BE2C (cell line): Measurements from ENCODE around the gene SELENOT. TPM values are rescaled to one million over a fixed set of nuclear protein-coding genes. Genes with fewer than 3 reads are reported as not detected.

Source experiments
- DNase-seq: peaks from one replicate; pipeline ENCODE4 v3.0.0-alpha.2; 2020
- H3K27me3 ChIP-seq: fragments of 250-450 bp; sonication (Bioruptor Pico); 2 replicates; pipeline ENCODE4 v1.5.1; 2020; ENCODE audit warnings: mild to moderate bottlenecking
- H3K36me3 ChIP-seq: fragments of 250-450 bp; sonication (Bioruptor Pico); 2 replicates; pipeline ENCODE4 v1.5.1; 2020; ENCODE audit warnings: mild to moderate bottlenecking
- H3K4me1 ChIP-seq: fragments of 250-450 bp; sonication (Bioruptor Pico); 2 replicates; pipeline ENCODE4 v1.5.1; 2020
- H3K4me3 ChIP-seq: 2 replicates; pipeline ENCODE4 v1.5.1; 2011; ENCODE audit warnings: low read depth, low read length
- H3K9me3 ChIP-seq: fragments of 250-450 bp; sonication (Bioruptor Pico); 2 replicates; pipeline ENCODE4 v1.5.1; 2020
- CTCF ChIP-seq: IDR thresholded peaks from 2 replicates; pipeline ENCODE4 v1.5.1; 2012; ENCODE audit warnings: mild to moderate bottlenecking, low read depth, low read length
- polyA plus RNA-seq: library from polyadenylated mRNA; unstranded; fragments of >200 nt; gene quantifications from one replicate; pipeline ENCODE4 v1.2.1, GENCODE V29; 2012; ENCODE audit warnings: low read depth, missing spikeins; ENCODE audit not compliant: insufficient read length, insufficient read depth

SELENOT gene
- polyA plus RNA-seq = 78.9 TPM

GRCh38 chr3:150603153-150603979 is at the start of gene SELENOT:
SELENOT (plus strand) TSS chr3:150603321; CDS start chr3:150603363, 42 bp downstream.
- peak; percentile 22; the same call in 1 of the 2 replicates for TF ChIP-seq CTCF
- Histone ChIP-seq H3K4me1 (no peaks in the 10 kb centered on the region; the same call in 1 of the 2 replicates), H3K9me3 (no peaks in the 10 kb centered on the region), H3K4me3 (peak within 1 kb of the TSS; percentile 88), H3K27me3 (no peaks in the 10 kb centered on the region), H3K36me3 (peaks cover 6% of the 10 kb centered on the region)
- peak; percentile 96 for DNase-seq

GRCh38 chr3:150555859-150556436 is 47.2 kb upstream of the SELENOT start:
- Histone ChIP-seq H3K9me3 (no peaks in the 10 kb centered on the region), H3K36me3 (peaks cover 53% of the 10 kb centered on the region), H3K4me1 (no peaks in the 10 kb centered on the region), H3K27me3 (no peaks in the 10 kb centered on the region), H3K4me3 (no peak overlapping the region)
- no peak for TF ChIP-seq CTCF
- no peak for DNase-seq

- DNase-seq = no peak
- no peak overlapping the region for H3K4me3 ChIP-seq
- no peaks in the 10 kb centered on the region for H3K4me1 ChIP-seq
- H3K27me3 ChIP-seq = no peaks in the 10 kb centered on the region
- H3K9me3 ChIP-seq = no peaks in the 10 kb centered on the region
- H3K36me3 ChIP-seq = peaks cover 60% of the 10 kb centered on the region
- TF ChIP-seq CTCF = no peak
These were observed 46.3 kb upstream of the SELENOT start for GRCh38 chr3:150556792-150557191.

GRCh38 chr3:150557725-150558124 is 45.4 kb upstream of the SELENOT start:
- Histone ChIP-seq H3K4me1 (no peaks in the 10 kb centered on the region), H3K4me3 (no peak overlapping the region), H3K9me3 (no peaks in the 10 kb centered on the region), H3K27me3 (no peaks in the 10 kb centered on the region), H3K36me3 (peaks cover 52% of the 10 kb centered on the region)
- no peak for DNase-seq
- no peak for TF ChIP-seq CTCF

GRCh38 chr3:150564243-150564642 is 38.9 kb upstream of the SELENOT start:
- Histone ChIP-seq H3K4me3 (no peak overlapping the region), H3K9me3 (no peaks in the 10 kb centered on the region), H3K27me3 (no peaks in the 10 kb centered on the region), H3K4me1 (peaks cover 2% of the 10 kb centered on the region; the same call in 1 of the 2 replicates), H3K36me3 (peaks cover 35% of the 10 kb centered on the region)
- TF ChIP-seq CTCF = no peak
- no peak for DNase-seq

- no peak for DNase-seq
- Histone ChIP-seq H3K4me1 (peaks cover 2% of the 10 kb centered on the region; the same call in 1 of the 2 replicates), H3K27me3 (no peaks in the 10 kb centered on the region), H3K36me3 (peaks cover 40% of the 10 kb centered on the region), H3K4me3 (no peak overlapping the region), H3K9me3 (no peaks in the 10 kb centered on the region)
- 0 out of 2 replicates have a peak, but pooled peaks have one; percentile 12 for TF ChIP-seq CTCF
These were observed 35.8 kb upstream of the SELENOT start for GRCh38 chr3:150567328-150567727.
